A549 (cell line): ENCODE measurements around the gene ARG2. TPM values are rescaled to one million over a fixed set of nuclear protein-coding genes. Genes with fewer than 3 reads are reported as not detected.

Source experiments
- ATAC-seq, 2 experiments: fragments of 200-7000 bp in 1 of 2; fragments of >200 bp in 1 of 2; cut with Nextera tagmentation in 1 of 2; cut with Tn5 transposase in 1 of 2; 3 replicates each; pipeline versions ENCODE4 v1.8.0 to v1.9.1; 2018 to 2020; ENCODE audit warnings: mild to moderate bottlenecking in 1 of 2, moderate library complexity in 1 of 2
- CTCF ChIA-PET: fragments of 300-600 bp; sonication (Branson Sonifier 250); formaldehyde crosslinking; extraction: SDS; loops from one replicate; lab custom pipeline; 2021; ENCODE audit warnings: antibody characterized with exemption, inconsistent platforms; lab: Yijun Ruan, JAX
- POLR2A ChIA-PET: fragments of 350-600 bp; formaldehyde crosslinking; extraction: SDS; loops from one replicate; lab custom pipeline; 2021; ENCODE audit warnings: antibody characterized with exemption, inconsistent platforms; lab: Yijun Ruan, JAX
- DNase-seq, 2 experiments: peaks; one replicate each; pipeline versions ENCODE4 v3.0.0 to v3.0.0-alpha.2; 2011 to 2016; ENCODE audit warnings: low read depth in 1 of 2, low spot score in 1 of 2
- FAIRE-seq: peaks from 2 replicates; lab custom pipeline; 2011; peaks lifted over from hg19 to GRCh38; lab: Jason Lieb, UNC
- H3K27ac ChIP-seq, 2 experiments: fragments of >200 bp; sonication (Bioruptor Twin); formaldehyde crosslinking; 3 replicates each; pipeline ENCODE4 v1.5.1; 2016 to 2017
- H3K4me1 ChIP-seq: fragments of >200 bp; sonication (Bioruptor Twin); formaldehyde crosslinking; 3 replicates; pipeline ENCODE4 v1.6.1; 2016
- H3K4me2 ChIP-seq: fragments of >200 bp; sonication (Bioruptor Twin); formaldehyde crosslinking; 3 replicates; pipeline ENCODE4 v1.6.1; 2016
- H3K4me3 ChIP-seq: fragments of >200 bp; sonication (Bioruptor Twin); formaldehyde crosslinking; 3 replicates; pipeline ENCODE4 v1.5.1; 2016
- H3K9me3 ChIP-seq: fragments of >200 bp; sonication (Bioruptor Twin); formaldehyde crosslinking; 3 replicates; pipeline ENCODE4 v1.6.1; 2016
- BHLHE40 ChIP-seq: IDR thresholded peaks from 2 replicates; pipeline ENCODE4 v1.6.1; 2012; ENCODE audit warnings: low read depth, low read length, inconsistent platforms
- CBX8 ChIP-seq: fragments of 200-600 bp; sonication (generic); IDR thresholded peaks from 2 replicates; pipeline ENCODE4 v1.6.1; 2016
- CEBPB ChIP-seq, 2 experiments: fragments of >200 bp in 1 of 2; sonication (Bioruptor Twin) in 1 of 2; formaldehyde crosslinking in 1 of 2; IDR thresholded peaks; 2 replicates each; pipeline ENCODE4 v1.6.1; 2012 to 2016
- CHD2 ChIP-seq: fragments of 150-350 bp; IDR thresholded peaks from 2 replicates; pipeline ENCODE4 v1.6.1; 2014; ENCODE audit warnings: low read length; ENCODE audit not compliant: partially characterized antibody
- EHMT2 ChIP-seq: fragments of 200-600 bp; sonication (generic); IDR thresholded peaks from 2 replicates; pipeline ENCODE4 v1.6.1; 2016; ENCODE audit warnings: antibody characterized with exemption, low read depth, mild to moderate bottlenecking, moderate library complexity
- FOSB ChIP-seq: fragments of 250-450 bp; sonication (Bioruptor Pico); IDR thresholded peaks from 2 replicates; pipeline ENCODE4 v1.5.0; 2020; ENCODE audit warnings: mild to moderate bottlenecking, moderate library complexity
- GATA3 ChIP-seq: IDR thresholded peaks from 2 replicates; pipeline ENCODE4 v1.6.1; 2012; ENCODE audit warnings: borderline replicate concordance
- HOXA7 ChIP-seq: fragments of 250-450 bp; sonication (Bioruptor Pico); IDR thresholded peaks from 2 replicates; pipeline ENCODE4 v1.5.0; 2020; ENCODE audit warnings: mild to moderate bottlenecking, moderate library complexity
- JUNB ChIP-seq: fragments of >200 bp; sonication (Bioruptor Twin); formaldehyde crosslinking; IDR thresholded peaks from 2 replicates; pipeline ENCODE4 v1.6.1; 2016
- MAZ ChIP-seq: fragments of 150-350 bp; IDR thresholded peaks from 2 replicates; pipeline ENCODE4 v1.6.1; 2014; ENCODE audit warnings: antibody characterized with exemption, low read depth, low read length, borderline replicate concordance
- PHF8 ChIP-seq: fragments of 200-600 bp; sonication (generic); IDR thresholded peaks from 2 replicates; pipeline ENCODE4 v1.6.1; 2016; ENCODE audit warnings: low read depth, mild to moderate bottlenecking, antibody characterized with exemption, moderate library complexity, borderline replicate concordance
- RNF2 ChIP-seq: fragments of 200-600 bp; sonication (generic); IDR thresholded peaks from 2 replicates; pipeline ENCODE4 v1.6.1; 2016; ENCODE audit warnings: low read depth, mild to moderate bottlenecking, antibody characterized with exemption, moderate library complexity, borderline replicate concordance
- SMC3 ChIP-seq: fragments of >200 bp; sonication (Bioruptor Twin); formaldehyde crosslinking; IDR thresholded peaks from 3 replicates; pipeline ENCODE4 v1.6.1; 2018; ENCODE audit warnings: inconsistent platforms
- ZC3H11A ChIP-seq: fragments of 450-650 bp; IDR thresholded peaks from 2 replicates; pipeline ENCODE4 v1.6.1; 2014; ENCODE audit warnings: antibody characterized with exemption, mild to moderate bottlenecking
- ZFP36 ChIP-seq: fragments of 450-650 bp; IDR thresholded peaks from 2 replicates; pipeline ENCODE4 v1.6.1; 2014; ENCODE audit warnings: borderline replicate concordance; ENCODE audit not compliant: partially characterized antibody
- ZNF302 ChIP-seq: fragments of 250-450 bp; sonication (Bioruptor Pico); IDR thresholded peaks from 2 replicates; pipeline ENCODE4 v1.9.0; 2021; ENCODE audit warnings: inconsistent platforms, mild to moderate bottlenecking, moderate library complexity
- WGBS: methylation state at CpG from one replicate; pipeline ENCODE4 v1.1.6; 2017; ENCODE audit errors: missing lambda C conversion rate; 5-methylcytosine and 5-hydroxymethylcytosine counted together
- polyA plus RNA-seq, 4 experiments: library from polyadenylated mRNA; depleted of rRNA in 3 of 4; stranded (reverse); fragments of >200 nt; fragmentation: RNase III in 1 of 4; extraction: RNeasy Plus Mini Kit Qiagen cat#74134 plus additional on column Dnase treatment in 1 of 4; gene quantifications; 2 replicates in 3 of 4; 3 replicates in 1 of 4; pipeline ENCODE4 v1.2.3, GENCODE V29; 2011 to 2017
- TF ChIP-seq, protein P1 (sequence below): fragments of >200 bp; sonication (Bioruptor Twin); formaldehyde crosslinking; IDR thresholded peaks from 2 replicates; pipeline ENCODE4 v1.6.1; 2016
- TF ChIP-seq, protein P2 (sequence below): fragments of >200 bp; sonication (Bioruptor Twin); formaldehyde crosslinking; IDR thresholded peaks from 3 replicates; pipeline ENCODE4 v1.6.1; 2016
- TF ChIP-seq, protein P3 (sequence below): IDR thresholded peaks from 2 replicates; pipeline ENCODE4 v1.6.1; 2012; ENCODE audit warnings: low read depth, borderline replicate concordance
- TF ChIP-seq, protein P4 (sequence below): fragments of 200-600 bp; sonication (generic); IDR thresholded peaks from 2 replicates; pipeline ENCODE4 v1.6.1; 2016; ENCODE audit warnings: antibody characterized with exemption, mild to moderate bottlenecking, moderate library complexity
- TF ChIP-seq, protein P5 (sequence below): IDR thresholded peaks from 2 replicates; pipeline ENCODE4 v1.6.1; 2012

Gene ARG2
- polyA plus RNA-seq, 2 of the 4 experiments (the other 2 are of a cell fraction), result 1.8 to 2.5 TPM

DNA sequence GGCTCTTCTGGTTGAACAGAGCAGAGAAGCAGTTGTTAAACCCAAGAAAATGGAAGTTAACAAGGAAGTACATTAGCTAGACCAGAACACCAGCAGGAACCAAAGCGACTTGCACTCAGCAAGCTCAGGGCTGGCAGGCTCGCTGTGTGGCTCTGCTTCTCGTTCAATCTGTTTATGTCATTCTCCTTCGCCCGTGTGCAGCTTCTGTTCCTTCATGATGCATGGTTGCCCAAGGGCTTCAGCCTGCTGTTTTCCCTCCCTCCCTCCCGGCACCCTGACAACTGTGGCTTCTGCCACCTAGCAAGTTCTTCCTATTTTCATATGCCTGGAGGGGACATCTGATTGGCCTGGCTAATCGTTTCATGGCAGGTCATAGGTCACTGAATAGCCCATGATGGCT, 44.9 kb upstream of the ARG2 start:
- Histone ChIP-seq H3K4me3 (no peak overlapping the region), H3K4me2 (no peak overlapping the region), H3K9me3 (no peaks in the 10 kb centered on the region), H3K4me1 (no peaks in the 10 kb centered on the region), H3K27ac (no peak overlapping the region)
- POLR2A ChIA-PET, result no interaction called here
- 85% methylated on average over 7 of the region's 7 CpGs for WGBS
- DNase-seq, result no peak
- CTCF ChIA-PET, result interaction anchor here (0.8 to 31.9 kb wide), 4 partner anchors 10 to 151 kb away, joined by 3 to 517 read pairs (median 27); no protein-coding TSS in a partner anchor
- ATAC-seq, result no peak
- no peak for TF ChIP-seq RNF2
- TF ChIP-seq ZFP36, result no peak
- no peak for TF ChIP-seq HOXA7 (CRISPR knock-in tag)
- TF ChIP-seq, protein P1, sequence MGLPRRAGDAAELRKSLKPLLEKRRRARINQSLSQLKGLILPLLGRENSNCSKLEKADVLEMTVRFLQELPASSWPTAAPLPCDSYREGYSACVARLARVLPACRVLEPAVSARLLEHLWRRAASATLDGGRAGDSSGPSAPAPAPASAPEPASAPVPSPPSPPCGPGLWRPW, result no peak
- TF ChIP-seq, protein P2, sequence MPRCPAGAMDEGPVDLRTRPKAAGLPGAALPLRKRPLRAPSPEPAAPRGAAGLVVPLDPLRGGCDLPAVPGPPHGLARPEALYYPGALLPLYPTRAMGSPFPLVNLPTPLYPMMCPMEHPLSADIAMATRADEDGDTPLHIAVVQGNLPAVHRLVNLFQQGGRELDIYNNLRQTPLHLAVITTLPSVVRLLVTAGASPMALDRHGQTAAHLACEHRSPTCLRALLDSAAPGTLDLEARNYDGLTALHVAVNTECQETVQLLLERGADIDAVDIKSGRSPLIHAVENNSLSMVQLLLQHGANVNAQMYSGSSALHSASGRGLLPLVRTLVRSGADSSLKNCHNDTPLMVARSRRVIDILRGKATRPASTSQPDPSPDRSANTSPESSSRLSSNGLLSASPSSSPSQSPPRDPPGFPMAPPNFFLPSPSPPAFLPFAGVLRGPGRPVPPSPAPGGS, result no peak
- TF ChIP-seq ZC3H11A, result no peak
- TF ChIP-seq JUNB, result no peak
- TF ChIP-seq GATA3, result no peak
- TF ChIP-seq, protein P3, sequence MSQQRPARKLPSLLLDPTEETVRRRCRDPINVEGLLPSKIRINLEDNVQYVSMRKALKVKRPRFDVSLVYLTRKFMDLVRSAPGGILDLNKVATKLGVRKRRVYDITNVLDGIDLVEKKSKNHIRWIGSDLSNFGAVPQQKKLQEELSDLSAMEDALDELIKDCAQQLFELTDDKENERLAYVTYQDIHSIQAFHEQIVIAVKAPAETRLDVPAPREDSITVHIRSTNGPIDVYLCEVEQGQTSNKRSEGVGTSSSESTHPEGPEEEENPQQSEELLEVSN, result no peak
- no peak for TF ChIP-seq MAZ
- FAIRE-seq, result no peak

DNA sequence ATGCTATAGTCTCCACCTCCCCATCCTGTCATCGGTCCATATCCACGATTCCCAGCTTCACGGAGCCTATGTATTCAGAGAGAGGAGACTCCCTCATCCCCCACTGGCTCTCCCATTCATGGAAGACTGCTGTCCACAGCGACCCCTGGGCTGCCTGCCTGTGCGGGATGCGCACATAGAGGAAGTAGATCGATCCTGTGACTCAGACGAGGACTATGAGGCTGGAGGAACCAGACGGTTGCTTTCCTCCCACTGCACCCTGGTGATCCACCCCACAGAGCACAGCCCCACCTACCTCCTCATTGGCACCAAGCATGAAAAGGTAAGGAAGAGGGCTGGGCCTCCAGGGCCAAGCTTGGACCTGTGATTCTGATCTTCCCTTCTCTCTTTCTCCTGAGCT, 44.0 kb upstream of the ARG2 start:
- Histone ChIP-seq H3K4me3 (no peak overlapping the region), H3K9me3 (no peaks in the 10 kb centered on the region), H3K4me2 (no peak overlapping the region), H3K4me1 (no peaks in the 10 kb centered on the region)
- no peak for FAIRE-seq
- no peak for ATAC-seq
- DNase-seq, result no peak
- TF ChIP-seq HOXA7 (CRISPR knock-in tag) (no peak), ZFP36 (no peak)
- TF ChIP-seq, protein P4, sequence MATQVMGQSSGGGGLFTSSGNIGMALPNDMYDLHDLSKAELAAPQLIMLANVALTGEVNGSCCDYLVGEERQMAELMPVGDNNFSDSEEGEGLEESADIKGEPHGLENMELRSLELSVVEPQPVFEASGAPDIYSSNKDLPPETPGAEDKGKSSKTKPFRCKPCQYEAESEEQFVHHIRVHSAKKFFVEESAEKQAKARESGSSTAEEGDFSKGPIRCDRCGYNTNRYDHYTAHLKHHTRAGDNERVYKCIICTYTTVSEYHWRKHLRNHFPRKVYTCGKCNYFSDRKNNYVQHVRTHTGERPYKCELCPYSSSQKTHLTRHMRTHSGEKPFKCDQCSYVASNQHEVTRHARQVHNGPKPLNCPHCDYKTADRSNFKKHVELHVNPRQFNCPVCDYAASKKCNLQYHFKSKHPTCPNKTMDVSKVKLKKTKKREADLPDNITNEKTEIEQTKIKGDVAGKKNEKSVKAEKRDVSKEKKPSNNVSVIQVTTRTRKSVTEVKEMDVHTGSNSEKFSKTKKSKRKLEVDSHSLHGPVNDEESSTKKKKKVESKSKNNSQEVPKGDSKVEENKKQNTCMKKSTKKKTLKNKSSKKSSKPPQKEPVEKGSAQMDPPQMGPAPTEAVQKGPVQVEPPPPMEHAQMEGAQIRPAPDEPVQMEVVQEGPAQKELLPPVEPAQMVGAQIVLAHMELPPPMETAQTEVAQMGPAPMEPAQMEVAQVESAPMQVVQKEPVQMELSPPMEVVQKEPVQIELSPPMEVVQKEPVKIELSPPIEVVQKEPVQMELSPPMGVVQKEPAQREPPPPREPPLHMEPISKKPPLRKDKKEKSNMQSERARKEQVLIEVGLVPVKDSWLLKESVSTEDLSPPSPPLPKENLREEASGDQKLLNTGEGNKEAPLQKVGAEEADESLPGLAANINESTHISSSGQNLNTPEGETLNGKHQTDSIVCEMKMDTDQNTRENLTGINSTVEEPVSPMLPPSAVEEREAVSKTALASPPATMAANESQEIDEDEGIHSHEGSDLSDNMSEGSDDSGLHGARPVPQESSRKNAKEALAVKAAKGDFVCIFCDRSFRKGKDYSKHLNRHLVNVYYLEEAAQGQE, result no peak
- TF ChIP-seq, all 56 proteins: peak for 0
- ChIA-PET CTCF (interaction anchor here (0.8 to 31.9 kb wide), 11 partner anchors 9 to 152 kb away, joined by 3 to 517 read pairs (median 4); partner anchors contain the start of genes RDH12 and VTI1B), POLR2A (no interaction called here)
- no peak overlapping the region for H3K27ac ChIP-seq
- WGBS, result 83% methylated on average over 9 of the region's 9 CpGs

DNA sequence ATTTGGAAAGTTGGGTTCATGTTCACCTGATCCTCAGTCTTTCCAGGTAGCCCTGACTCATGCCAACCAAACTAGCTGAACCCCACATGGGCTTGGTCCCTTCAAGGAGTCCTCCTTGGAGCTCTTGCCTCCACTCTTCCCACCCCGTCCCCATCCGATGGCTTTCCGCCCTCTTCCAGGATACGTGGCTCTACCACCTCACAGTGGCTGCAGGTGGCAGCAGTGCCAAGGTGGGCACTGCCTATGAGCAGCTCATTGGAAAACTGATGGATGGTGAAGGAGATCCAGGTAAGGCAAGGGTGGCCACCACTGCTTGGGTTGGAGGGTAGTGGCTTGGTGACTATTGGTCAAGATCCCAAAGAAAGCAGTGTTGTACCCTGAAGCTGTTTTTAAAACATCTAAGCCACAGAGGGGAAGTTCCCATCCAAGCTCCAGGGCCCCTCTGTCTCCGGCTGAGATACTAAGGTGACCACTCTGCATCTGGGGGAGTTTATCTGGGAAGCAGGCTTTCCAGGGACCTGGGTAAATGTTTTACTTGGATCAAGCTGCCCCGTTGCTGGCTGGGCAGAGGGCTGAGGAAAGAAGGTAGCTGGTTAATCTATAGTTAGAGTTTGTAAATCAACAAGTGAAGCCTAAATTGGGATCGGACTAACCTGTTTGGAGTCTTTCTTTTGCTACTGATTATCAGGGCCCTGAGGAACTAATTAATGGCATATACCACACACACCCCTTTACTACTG, 43.3 kb upstream of the ARG2 start:
- Histone ChIP-seq H3K4me2 (no peak overlapping the region), H3K9me3 (no peaks in the 10 kb centered on the region), H3K27ac (no peak overlapping the region), H3K4me3 (no peak overlapping the region), H3K4me1 (no peaks in the 10 kb centered on the region)
- DNase-seq (no peak), FAIRE-seq (no peak), ATAC-seq (no peak)
- 92% methylated on average over 7 of the region's 7 CpGs for WGBS
- ChIA-PET POLR2A (no interaction called here), CTCF (interaction anchor here (0.7 to 31.9 kb wide), 14 partner anchors 8 to 153 kb away, joined by 3 to 517 read pairs (median 4); partner anchors contain the start of genes PIGH, RDH12 and VTI1B)
- TF ChIP-seq ZNF302 (CRISPR knock-in tag), result no peak
- TF ChIP-seq CBX8, result no peak
- no peak for TF ChIP-seq BHLHE40
- no peak for TF ChIP-seq SMC3
- no peak for TF ChIP-seq PHF8
- TF ChIP-seq, protein P3, result no peak
- TF ChIP-seq, protein P1, result no peak
- TF ChIP-seq, protein P2, result no peak
- TF ChIP-seq CHD2, result no peak
- TF ChIP-seq, protein P5, sequence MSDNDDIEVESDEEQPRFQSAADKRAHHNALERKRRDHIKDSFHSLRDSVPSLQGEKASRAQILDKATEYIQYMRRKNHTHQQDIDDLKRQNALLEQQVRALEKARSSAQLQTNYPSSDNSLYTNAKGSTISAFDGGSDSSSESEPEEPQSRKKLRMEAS, result no peak
- no peak for TF ChIP-seq JUNB
- TF ChIP-seq EHMT2, result no peak
- no peak for TF ChIP-seq FOSB (CRISPR knock-in tag)
- no peak for TF ChIP-seq CEBPB (IDR thresholded peaks at IDR 0.05)
